KMS-11 (cell line): ENCODE results near the gene ZNF862.

ENCODE experiments used
- H2AFZ ChIP-seq: fragments of 200-600 bp; sonication (generic); 2 replicates; pipeline ENCODE4 v1.6.1; 2016; ENCODE audit warnings: antibody characterized with exemption, mixed run types, low read depth
- H3K27ac ChIP-seq: fragments of 200-600 bp; sonication (generic); 2 replicates; pipeline ENCODE4 v1.6.1; 2016; ENCODE audit warnings: mild to moderate bottlenecking, mixed run types
- H3K27me3 ChIP-seq: fragments of 200-600 bp; sonication (generic); 2 replicates; pipeline ENCODE4 v1.6.1; 2017; ENCODE audit warnings: mild to moderate bottlenecking, low read depth, mixed run types, moderate library complexity; ENCODE audit not compliant: insufficient read depth
- H3K36me3 ChIP-seq: fragments of 200-600 bp; sonication (generic); 2 replicates; pipeline ENCODE4 v1.6.1; 2017; ENCODE audit warnings: mild to moderate bottlenecking, mixed run types; ENCODE audit not compliant: insufficient read depth
- H3K4me1 ChIP-seq: fragments of 200-600 bp; sonication (generic); 2 replicates; pipeline ENCODE4 v1.6.1; 2016; ENCODE audit warnings: mild to moderate bottlenecking, low read depth, mixed run types; ENCODE audit not compliant: poor library complexity, severe bottlenecking
- H3K4me2 ChIP-seq: fragments of 200-600 bp; sonication (generic); 2 replicates; pipeline ENCODE4 v1.7.0; 2016; ENCODE audit warnings: mild to moderate bottlenecking, mixed run types
- H3K4me3 ChIP-seq: fragments of 200-600 bp; sonication (generic); IDR thresholded peaks from 2 replicates; pipeline ENCODE4 v1.6.1; 2017; ENCODE audit warnings: low read depth, low read length, mixed read lengths; ENCODE audit not compliant: insufficient read depth
- H3K79me2 ChIP-seq: fragments of 200-600 bp; sonication (generic); 2 replicates; pipeline ENCODE4 v1.6.1; 2016; ENCODE audit warnings: low read depth, mixed run types; ENCODE audit not compliant: insufficient read depth
- H3K9ac ChIP-seq: fragments of 200-600 bp; sonication (generic); 2 replicates; pipeline ENCODE4 v1.6.1; 2016; ENCODE audit warnings: mild to moderate bottlenecking, mixed run types
- H4K20me1 ChIP-seq: fragments of 200-600 bp; sonication (generic); 2 replicates; pipeline ENCODE4 v1.6.1; 2016; ENCODE audit warnings: mild to moderate bottlenecking, mixed run types; ENCODE audit not compliant: insufficient read depth
- CTCF ChIP-seq: fragments of 200-600 bp; sonication (generic); conservative IDR thresholded peaks from 2 replicates; pipeline ENCODE4 v1.6.1; 2017; ENCODE audit warnings: low read depth, mild to moderate bottlenecking, antibody characterized with exemption, low read length, moderate library complexity, mixed read lengths

ZNF862 gene

GRCh38 chr7:149838224-149838991 is at the start of gene ZNF862:
TSS of gene ZNF862 (plus strand) at chr7:149838375. CDS start at chr7:149838612, 237 bp downstream.
- H2AFZ ChIP-seq, result peak within 1 kb of the TSS; percentile 68
- peak within 1 kb of the TSS; percentile 51; the same call in 1 of the 2 replicates for H3K9ac ChIP-seq
- H3K4me1 ChIP-seq, result peaks cover 13% of the 10 kb centered on the region
- peaks cover 8% of the 10 kb centered on the region; the same call in 1 of the 2 replicates for H3K27me3 ChIP-seq
- peaks cover 7% of the 10 kb centered on the region; the same call in 1 of the 2 replicates for H3K79me2 ChIP-seq
- no peaks in the 10 kb centered on the region for H4K20me1 ChIP-seq
- TF ChIP-seq CTCF, result no peak
- peak within 1 kb of the TSS; percentile 75 for H3K4me2 ChIP-seq
- H3K4me3 ChIP-seq, result peak within 1 kb of the TSS; percentile 64
- no peak within 1 kb of the TSS for H3K27ac ChIP-seq
- H3K36me3 ChIP-seq, result no peaks in the 10 kb centered on the region

- no peak for TF ChIP-seq CTCF
- no peak overlapping the region for H2AFZ ChIP-seq
Measured at GRCh38 chr7:149789101-149789500, 49.1 kb upstream of the ZNF862 start.

GRCh38 chr7:149790146-149790548 is 48.0 kb upstream of the ZNF862 start:
- no peak overlapping the region for H3K27ac ChIP-seq
- H2AFZ ChIP-seq, result no peak overlapping the region
- H3K4me3 ChIP-seq, result no peak overlapping the region
- no peaks in the 10 kb centered on the region for H3K79me2 ChIP-seq
- H3K4me2 ChIP-seq, result no peak overlapping the region
- peaks cover 74% of the 10 kb centered on the region for H3K27me3 ChIP-seq
- no peak for TF ChIP-seq CTCF
- H3K36me3 ChIP-seq, result no peaks in the 10 kb centered on the region
- H3K4me1 ChIP-seq, result no peaks in the 10 kb centered on the region
- no peak overlapping the region for H3K9ac ChIP-seq
- no peaks in the 10 kb centered on the region for H4K20me1 ChIP-seq

More at GRCh38 chr7:149789101-149789500, 49.1 kb upstream of the ZNF862 start:
- H3K79me2 ChIP-seq, result no peaks in the 10 kb centered on the region
- no peaks in the 10 kb centered on the region for H3K4me1 ChIP-seq
- no peak overlapping the region for H3K9ac ChIP-seq
- H3K27me3 ChIP-seq, result peaks cover 63% of the 10 kb centered on the region
- H4K20me1 ChIP-seq, result no peaks in the 10 kb centered on the region
- no peaks in the 10 kb centered on the region for H3K36me3 ChIP-seq
- no peak overlapping the region for H3K27ac ChIP-seq
- no peak overlapping the region for H3K4me3 ChIP-seq
- no peak overlapping the region for H3K4me2 ChIP-seq

GRCh38 chr7:149790754-149791360 is 47.3 kb upstream of the ZNF862 start:
- Histone ChIP-seq H4K20me1 (no peaks in the 10 kb centered on the region), H3K27me3 (peaks cover 81% of the 10 kb centered on the region), H3K9ac (no peak overlapping the region), H3K36me3 (no peaks in the 10 kb centered on the region), H3K4me3 (no peak overlapping the region), H3K4me1 (no peaks in the 10 kb centered on the region), H2AFZ (no peak overlapping the region), H3K4me2 (no peak overlapping the region), H3K79me2 (no peaks in the 10 kb centered on the region), H3K27ac (no peak overlapping the region)
- TF ChIP-seq CTCF, result no peak
